Measurements from ENCODE around the gene RNF17.
"Not testable (repeated sequence)": the region's sequence is repeated elsewhere in the genome, so short reads cannot be mapped to it uniquely, and the experiment has no call there.

The RNF17 gene

GRCh38 chr13:24727731-24728601 is 36.0 kb upstream of the RNF17 start:
- Histone ChIP-seq H3K27me3 (ENCODE audit: control insufficient read depth, insufficient read depth, low read length, poor library complexity, severe bottlenecking) (no peaks in the 10 kb centered on the region), H3K4me1 (ENCODE audit: control insufficient read depth, insufficient read depth, low read length) (no peaks in the 10 kb centered on the region), H3K36me3 (ENCODE audit: control insufficient read depth, insufficient read depth, low read length) (no peaks in the 10 kb centered on the region), H3K4me3 (ENCODE audit: insufficient read depth, low read depth, low read length) (no peak overlapping the region), H3K27ac (ENCODE audit: insufficient read depth, low read depth, low read length, poor library complexity, severe bottlenecking) (no peak overlapping the region), H3K9me3 (ENCODE audit: control insufficient read depth, low read length) (no peaks in the 10 kb centered on the region)
- 66 to 68% methylated on average over 22 to 24 of the region's 24 CpGs for WGBS, 2 experiments

- not testable (repeated sequence) for H3K9me3 ChIP-seq (ENCODE audit: control insufficient read depth, low read length); H3K4me3 ChIP-seq (ENCODE audit: insufficient read depth, low read depth, low read length); H3K27ac ChIP-seq (ENCODE audit: insufficient read depth, low read depth, low read length, poor library complexity, severe bottlenecking); H3K36me3 ChIP-seq (ENCODE audit: control insufficient read depth, insufficient read depth, low read length); H3K27me3 ChIP-seq (ENCODE audit: control insufficient read depth, insufficient read depth, low read length, poor library complexity, severe bottlenecking); H3K4me1 ChIP-seq (ENCODE audit: control insufficient read depth, insufficient read depth, low read length)
- 92 to 97% methylated on average over 4 of the region's 4 CpGs for WGBS, 2 experiments
These were observed 32.9 kb upstream of the RNF17 start for GRCh38 chr13:24730873-24731567.

GRCh38 chr13:24734950-24735349 is 29.0 kb upstream of the RNF17 start:
- Histone ChIP-seq H3K36me3 (ENCODE audit: control insufficient read depth, insufficient read depth, low read length) (no peaks in the 10 kb centered on the region), H3K4me3 (ENCODE audit: insufficient read depth, low read depth, low read length) (no peak overlapping the region), H3K27ac (ENCODE audit: insufficient read depth, low read depth, low read length, poor library complexity, severe bottlenecking) (no peak overlapping the region), H3K9me3 (ENCODE audit: control insufficient read depth, low read length) (no peaks in the 10 kb centered on the region), H3K27me3 (ENCODE audit: control insufficient read depth, insufficient read depth, low read length, poor library complexity, severe bottlenecking) (no peaks in the 10 kb centered on the region), H3K4me1 (ENCODE audit: control insufficient read depth, insufficient read depth, low read length) (no peaks in the 10 kb centered on the region)
- WGBS, 2 experiments, result 95 to 97% methylated on average over 4 of the region's 4 CpGs

DNA sequence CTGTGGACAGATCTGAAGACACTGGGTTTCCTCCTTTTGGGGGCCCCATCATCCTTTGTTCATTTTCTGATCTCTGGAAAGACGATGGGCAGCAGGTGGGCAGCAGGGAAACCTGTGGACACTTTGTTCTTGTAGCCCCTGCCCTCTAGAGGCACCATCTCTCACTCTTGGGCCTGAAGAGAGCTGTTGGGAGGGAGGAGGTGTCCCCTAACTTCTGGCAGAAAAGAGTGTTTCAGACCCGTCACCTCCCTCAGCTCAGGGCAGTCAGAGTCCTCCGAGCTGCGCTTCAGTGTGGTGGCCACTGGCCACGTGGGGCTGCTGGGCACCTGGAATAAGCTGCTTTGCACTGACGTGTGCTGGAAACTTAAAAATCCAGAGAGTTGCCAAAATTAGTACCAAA is 26.9 kb upstream of the RNF17 start:
- no peaks in the 10 kb centered on the region for H3K36me3 ChIP-seq (ENCODE audit: control insufficient read depth, insufficient read depth, low read length)
- H3K27ac ChIP-seq (ENCODE audit: insufficient read depth, low read depth, low read length, poor library complexity, severe bottlenecking), result no peak overlapping the region
- no peaks in the 10 kb centered on the region for H3K9me3 ChIP-seq (ENCODE audit: control insufficient read depth, low read length)
- 76 to 79% methylated on average over 5 to 6 of the region's 6 CpGs for WGBS, 2 experiments
- no peaks in the 10 kb centered on the region for H3K27me3 ChIP-seq (ENCODE audit: control insufficient read depth, insufficient read depth, low read length, poor library complexity, severe bottlenecking)
- H3K4me1 ChIP-seq (ENCODE audit: control insufficient read depth, insufficient read depth, low read length), result peaks cover 6% of the 10 kb centered on the region
- no peak overlapping the region for H3K4me3 ChIP-seq (ENCODE audit: insufficient read depth, low read depth, low read length)

GRCh38 chr13:24738366-24738847 is 25.6 kb upstream of the RNF17 start:
- Histone ChIP-seq H3K4me3 (ENCODE audit: insufficient read depth, low read depth, low read length) (no peak overlapping the region), H3K27ac (ENCODE audit: insufficient read depth, low read depth, low read length, poor library complexity, severe bottlenecking) (no peak overlapping the region), H3K27me3 (ENCODE audit: control insufficient read depth, insufficient read depth, low read length, poor library complexity, severe bottlenecking) (peaks cover 7% of the 10 kb centered on the region), H3K36me3 (ENCODE audit: control insufficient read depth, insufficient read depth, low read length) (no peaks in the 10 kb centered on the region), H3K9me3 (ENCODE audit: control insufficient read depth, low read length) (no peaks in the 10 kb centered on the region), H3K4me1 (ENCODE audit: control insufficient read depth, insufficient read depth, low read length) (peaks cover 10% of the 10 kb centered on the region)
- WGBS, 2 experiments, result 94 to 96% methylated on average over 5 of the region's 5 CpGs

DNA sequence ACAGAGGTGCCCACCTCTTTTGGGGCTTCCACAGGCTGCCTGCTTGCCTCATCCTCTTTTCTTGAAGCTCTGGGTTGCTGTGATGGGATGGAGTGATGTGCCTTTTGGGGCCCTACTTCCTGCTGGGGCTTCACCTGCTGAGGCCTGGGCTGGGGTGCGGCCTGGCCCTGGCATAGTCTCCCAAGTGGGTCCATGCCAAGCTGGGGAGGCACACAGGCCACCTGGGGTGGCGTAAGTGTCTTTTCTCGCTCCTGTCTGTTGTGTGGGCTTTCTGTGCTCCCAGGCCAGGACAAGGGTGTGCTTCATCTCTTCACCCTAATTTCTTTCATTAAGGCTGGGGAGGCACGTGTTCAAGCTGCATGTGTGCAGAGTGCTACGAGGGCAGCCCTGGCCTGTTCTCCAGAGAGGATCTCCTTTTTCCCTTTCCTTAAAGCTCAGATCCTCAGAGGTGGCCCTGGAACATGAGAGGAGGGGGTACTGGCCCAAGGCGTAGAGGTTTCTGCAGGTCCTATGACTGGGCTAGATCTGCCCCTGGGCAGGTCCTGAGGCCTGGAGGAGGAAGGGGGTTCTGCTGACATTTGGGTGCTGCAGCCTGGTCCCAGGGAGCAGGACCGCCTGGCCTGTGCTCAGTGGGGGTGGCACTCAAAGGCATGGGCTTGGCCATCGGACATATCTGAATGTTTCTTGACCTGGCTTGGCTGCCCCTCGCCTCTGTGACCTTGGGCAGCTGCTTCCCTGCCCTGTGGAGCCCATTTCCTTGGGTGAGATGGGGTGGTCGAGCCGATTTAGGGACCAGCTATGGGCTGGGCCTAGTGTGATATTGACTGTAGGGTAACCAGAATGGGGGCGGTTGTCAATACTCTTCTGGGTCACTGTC is 23.7 kb upstream of the RNF17 start:
- Histone ChIP-seq H3K27me3 (ENCODE audit: control insufficient read depth, insufficient read depth, low read length, poor library complexity, severe bottlenecking) (peaks cover 26% of the 10 kb centered on the region), H3K36me3 (ENCODE audit: control insufficient read depth, insufficient read depth, low read length) (no peaks in the 10 kb centered on the region), H3K27ac (ENCODE audit: insufficient read depth, low read depth, low read length, poor library complexity, severe bottlenecking) (no peak overlapping the region), H3K4me3 (ENCODE audit: insufficient read depth, low read depth, low read length) (no peak overlapping the region), H3K4me1 (ENCODE audit: control insufficient read depth, insufficient read depth, low read length) (peaks cover 10% of the 10 kb centered on the region), H3K9me3 (ENCODE audit: control insufficient read depth, low read length) (no peaks in the 10 kb centered on the region)
- WGBS, 2 experiments, result 93 to 95% methylated on average over 12 of the region's 12 CpGs

DNA sequence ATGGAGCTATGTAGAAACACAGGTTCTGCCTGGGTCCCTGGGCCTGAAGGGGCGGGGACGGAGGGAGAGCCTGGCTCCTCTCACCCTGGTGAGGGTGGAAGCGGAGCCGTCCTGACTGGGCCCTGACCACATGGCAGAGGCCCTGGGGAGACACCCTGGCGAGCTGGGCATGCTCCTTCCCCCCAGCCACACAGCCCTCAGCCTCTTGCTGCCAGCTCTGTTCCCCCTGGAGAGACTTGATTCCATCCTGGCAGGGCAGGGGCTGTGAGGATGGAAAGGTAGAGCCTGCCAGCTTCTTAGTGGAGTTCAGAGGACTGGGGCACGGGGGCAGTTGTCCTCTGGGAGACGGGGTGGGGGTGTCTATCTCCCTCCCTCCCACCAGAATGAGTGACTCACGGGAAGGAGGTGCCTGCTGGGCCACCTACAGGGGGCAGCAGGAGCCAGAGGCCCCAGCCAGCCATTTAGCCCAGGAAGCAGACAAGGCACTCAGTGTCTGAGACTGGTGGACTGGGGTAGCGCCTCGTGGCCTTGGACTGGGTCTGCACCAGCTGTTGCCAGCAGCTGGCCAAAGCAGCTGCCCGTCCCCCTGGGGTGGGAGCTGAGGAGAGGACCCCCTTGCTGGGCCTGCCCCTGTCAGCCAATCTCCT is 22.8 kb upstream of the RNF17 start:
- Histone ChIP-seq H3K4me1 (ENCODE audit: control insufficient read depth, insufficient read depth, low read length) (peaks cover 10% of the 10 kb centered on the region), H3K27me3 (ENCODE audit: control insufficient read depth, insufficient read depth, low read length, poor library complexity, severe bottlenecking) (peaks cover 34% of the 10 kb centered on the region), H3K9me3 (ENCODE audit: control insufficient read depth, low read length) (no peaks in the 10 kb centered on the region), H3K27ac (ENCODE audit: insufficient read depth, low read depth, low read length, poor library complexity, severe bottlenecking) (no peak overlapping the region), H3K4me3 (ENCODE audit: insufficient read depth, low read depth, low read length) (no peak overlapping the region), H3K36me3 (ENCODE audit: control insufficient read depth, insufficient read depth, low read length) (no peaks in the 10 kb centered on the region)
- WGBS, 2 experiments, result 88 to 89% methylated on average over 11 of the region's 11 CpGs

- no peaks in the 10 kb centered on the region for H3K9me3 ChIP-seq (ENCODE audit: control insufficient read depth, low read length)
- WGBS, 2 experiments, result 86 to 91% methylated on average over 8 of the region's 8 CpGs
- H3K36me3 ChIP-seq (ENCODE audit: control insufficient read depth, insufficient read depth, low read length), result no peaks in the 10 kb centered on the region
- H3K4me1 ChIP-seq (ENCODE audit: control insufficient read depth, insufficient read depth, low read length), result peaks cover 10% of the 10 kb centered on the region
- peaks cover 41% of the 10 kb centered on the region for H3K27me3 ChIP-seq (ENCODE audit: control insufficient read depth, insufficient read depth, low read length, poor library complexity, severe bottlenecking)
- H3K27ac ChIP-seq (ENCODE audit: insufficient read depth, low read depth, low read length, poor library complexity, severe bottlenecking), result no peak overlapping the region
- H3K4me3 ChIP-seq (ENCODE audit: insufficient read depth, low read depth, low read length), result no peak overlapping the region
These were observed 22.2 kb upstream of the RNF17 start for GRCh38 chr13:24741791-24742190.

- Histone ChIP-seq H3K27me3 (ENCODE audit: control insufficient read depth, insufficient read depth, low read length, poor library complexity, severe bottlenecking) (peaks cover 46% of the 10 kb centered on the region), H3K4me3 (ENCODE audit: insufficient read depth, low read depth, low read length) (no peak overlapping the region), H3K9me3 (ENCODE audit: control insufficient read depth, low read length) (no peaks in the 10 kb centered on the region), H3K4me1 (ENCODE audit: control insufficient read depth, insufficient read depth, low read length) (peaks cover 15% of the 10 kb centered on the region), H3K27ac (ENCODE audit: insufficient read depth, low read depth, low read length, poor library complexity, severe bottlenecking) (no peak overlapping the region), H3K36me3 (ENCODE audit: control insufficient read depth, insufficient read depth, low read length) (no peaks in the 10 kb centered on the region)
- WGBS, 2 experiments, result 29 to 38% methylated on average over 6 of the region's 6 CpGs
These were observed 21.7 kb upstream of the RNF17 start for GRCh38 chr13:24742294-24742693.

All from ectodermal cell (in vitro differentiated cells).